GM18873 (cell line): ENCODE data around the gene MCL1.
"Not testable (repeated sequence)": the region's sequence is repeated elsewhere in the genome, so short reads cannot be mapped to it uniquely, and the experiment has no call there.

Experiments used
- ATAC-seq: cut with Tn5 transposase; IDR thresholded peaks from one replicate; pipeline ENCODE4 v1.9.1; 2021; ENCODE audit warnings: mild to moderate bottlenecking, moderate library complexity, moderate number of reproducible peaks; ENCODE audit not compliant: unreplicated experiment, low FRiP score

MCL1 gene

GRCh38 chr1:150579110-150579944 lies at the start of gene MCL1:
TSS of gene MCL1 (minus strand) at chr1:150579610. CDS start at chr1:150579530, 80 bp downstream.
- peak; percentile 87 for ATAC-seq

DNA sequence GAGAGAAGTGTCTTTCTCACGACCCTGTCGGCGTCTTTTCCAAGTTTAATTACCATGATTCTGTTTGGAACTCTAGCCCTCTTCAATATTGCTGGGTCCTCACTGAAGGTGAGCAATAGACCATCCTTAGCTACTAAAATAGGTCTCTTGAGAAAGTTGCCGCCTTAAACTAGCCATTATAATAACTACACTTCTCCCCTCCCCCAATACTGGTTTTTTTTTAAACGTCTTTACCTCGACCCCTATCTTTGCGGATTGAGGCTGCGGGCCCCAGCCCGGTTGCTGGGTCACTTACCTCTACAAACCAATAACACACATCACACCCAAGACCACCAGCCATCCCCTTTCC lies 49.3 kb upstream of the MCL1 start:
- no peak for ATAC-seq

GRCh38 chr1:150627826-150628410 lies 48.5 kb upstream of the MCL1 start:
- ATAC-seq = no peak

DNA sequence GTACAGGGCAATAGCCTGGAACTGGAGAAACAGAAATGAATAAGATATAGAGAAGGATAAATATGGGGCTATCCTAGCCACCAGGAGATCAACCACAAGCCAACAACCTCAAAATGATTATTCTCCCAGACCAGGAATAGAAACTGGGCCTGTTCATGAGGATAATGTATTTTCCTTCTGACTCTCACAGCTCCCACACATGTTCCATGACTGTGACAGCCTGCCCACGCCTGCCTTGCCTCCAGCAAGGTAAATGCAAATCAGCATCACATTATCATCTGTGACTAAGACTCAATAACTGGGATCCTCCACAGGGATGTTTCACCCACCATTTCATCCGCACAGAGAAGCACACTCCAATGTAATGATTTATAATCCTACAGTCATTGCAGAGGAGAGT lies 46.7 kb upstream of the MCL1 start:
- no peak for ATAC-seq

DNA sequence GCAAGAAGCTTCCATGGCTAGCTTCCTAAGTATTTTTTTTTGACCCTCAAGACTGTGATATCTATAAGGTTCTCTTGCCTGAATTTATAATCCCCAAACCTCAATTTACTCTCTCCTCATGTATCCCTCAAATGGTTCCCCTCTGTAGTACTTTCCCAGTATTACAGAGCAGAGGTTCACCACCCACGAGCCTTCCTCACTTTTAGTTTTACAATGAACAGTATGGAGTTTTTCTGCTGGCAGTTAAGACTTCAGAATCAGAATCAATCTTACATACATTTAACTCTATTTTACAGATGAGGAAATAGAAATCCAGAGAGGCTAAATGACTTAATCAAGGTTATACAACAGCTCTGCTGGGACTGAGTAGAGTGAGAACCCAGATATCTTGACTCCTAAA lies 45.1 kb upstream of the MCL1 start:
- not testable (repeated sequence) for ATAC-seq

DNA sequence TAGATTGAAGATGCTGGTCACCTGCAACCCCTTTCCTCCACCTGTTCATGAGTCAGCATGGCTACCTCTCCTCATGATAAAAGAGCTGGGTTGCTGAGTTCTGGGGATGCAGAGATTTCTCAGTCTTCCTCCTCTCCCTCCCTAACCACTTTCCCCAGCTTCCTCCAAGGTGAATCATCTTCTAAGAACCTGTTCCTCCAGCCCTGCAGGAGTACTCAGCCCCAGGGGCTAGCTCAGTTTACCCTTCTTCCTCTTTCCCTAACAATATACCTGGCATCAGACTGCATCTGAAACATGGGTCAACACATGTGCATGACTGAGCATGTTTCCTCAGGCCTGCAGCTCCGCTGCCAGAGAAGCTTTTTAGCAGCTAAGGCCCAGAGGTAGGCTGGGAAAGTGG lies 44.7 kb upstream of the MCL1 start:
- not testable (repeated sequence) for ATAC-seq

GRCh38 chr1:150622303-150622975 lies 43.0 kb upstream of the MCL1 start:
- ATAC-seq = no peak

- ATAC-seq = no peak
These were observed 42.3 kb upstream of the MCL1 start for GRCh38 chr1:150621497-150622302.

DNA sequence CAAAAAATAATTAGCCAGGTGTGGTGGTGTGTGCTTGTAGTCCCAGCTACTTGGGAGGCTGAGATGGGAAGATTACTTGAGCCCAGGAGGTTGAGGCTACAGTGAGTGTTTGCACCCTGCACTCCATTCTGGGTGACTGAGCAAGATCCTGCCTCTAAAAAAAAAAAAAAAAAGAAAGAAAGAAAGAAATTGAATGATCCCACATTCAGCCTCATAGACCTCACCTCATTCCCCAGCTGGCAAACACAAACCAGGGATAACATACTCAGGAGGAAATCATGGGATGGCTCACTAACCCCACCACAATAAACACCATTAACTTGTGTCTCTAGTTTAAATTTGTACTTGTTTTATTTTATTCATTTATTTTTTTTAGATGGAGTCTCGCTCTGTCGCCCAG lies 41.5 kb upstream of the MCL1 start:
- ATAC-seq = no peak

DNA sequence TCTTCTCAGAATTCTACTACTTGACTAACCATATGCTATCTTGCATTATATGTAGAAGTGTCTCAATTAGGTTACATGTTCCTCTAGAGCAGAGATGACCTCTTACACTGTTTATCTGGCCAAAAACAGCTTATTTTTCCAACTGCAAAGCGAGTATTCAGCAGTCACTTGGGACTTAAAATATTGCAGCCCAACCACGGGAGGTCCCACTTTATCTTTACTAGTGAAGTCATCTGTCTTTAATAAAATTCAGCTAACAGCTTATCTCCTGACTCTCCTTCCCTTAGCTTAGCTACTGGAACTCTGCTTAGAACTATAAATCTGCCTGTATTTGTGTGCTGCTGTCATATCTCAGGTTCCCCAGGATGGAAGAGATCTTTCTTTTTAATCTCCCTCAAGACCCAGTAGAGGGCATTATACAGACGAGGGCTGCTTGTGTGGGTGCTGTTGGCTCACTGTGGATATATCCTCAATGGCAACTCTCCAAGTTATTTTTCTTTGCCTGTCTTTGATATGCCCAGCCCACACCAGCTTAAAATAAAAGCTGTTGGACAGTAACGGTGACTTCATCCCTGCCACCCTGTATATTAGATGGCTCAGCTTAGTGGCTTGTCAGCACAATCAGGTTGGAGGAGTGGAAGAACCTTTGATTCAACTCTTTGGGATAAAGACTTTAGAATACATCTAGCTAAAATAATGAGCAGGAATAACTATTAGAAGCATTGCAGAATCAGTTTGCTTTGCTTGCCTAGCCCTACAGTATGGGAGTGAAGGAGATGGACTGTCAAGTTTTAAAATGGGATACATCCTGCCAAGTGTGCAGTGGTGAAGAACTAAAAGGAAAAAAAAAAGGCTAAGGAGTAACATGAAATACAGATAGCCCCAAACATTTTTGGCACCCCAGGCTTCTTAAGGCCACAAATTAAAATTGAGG lies 40.4 kb upstream of the MCL1 start:
- no peak for ATAC-seq

GRCh38 chr1:150615346-150616201 lies 36.2 kb upstream of the MCL1 start:
- ATAC-seq = no peak

DNA sequence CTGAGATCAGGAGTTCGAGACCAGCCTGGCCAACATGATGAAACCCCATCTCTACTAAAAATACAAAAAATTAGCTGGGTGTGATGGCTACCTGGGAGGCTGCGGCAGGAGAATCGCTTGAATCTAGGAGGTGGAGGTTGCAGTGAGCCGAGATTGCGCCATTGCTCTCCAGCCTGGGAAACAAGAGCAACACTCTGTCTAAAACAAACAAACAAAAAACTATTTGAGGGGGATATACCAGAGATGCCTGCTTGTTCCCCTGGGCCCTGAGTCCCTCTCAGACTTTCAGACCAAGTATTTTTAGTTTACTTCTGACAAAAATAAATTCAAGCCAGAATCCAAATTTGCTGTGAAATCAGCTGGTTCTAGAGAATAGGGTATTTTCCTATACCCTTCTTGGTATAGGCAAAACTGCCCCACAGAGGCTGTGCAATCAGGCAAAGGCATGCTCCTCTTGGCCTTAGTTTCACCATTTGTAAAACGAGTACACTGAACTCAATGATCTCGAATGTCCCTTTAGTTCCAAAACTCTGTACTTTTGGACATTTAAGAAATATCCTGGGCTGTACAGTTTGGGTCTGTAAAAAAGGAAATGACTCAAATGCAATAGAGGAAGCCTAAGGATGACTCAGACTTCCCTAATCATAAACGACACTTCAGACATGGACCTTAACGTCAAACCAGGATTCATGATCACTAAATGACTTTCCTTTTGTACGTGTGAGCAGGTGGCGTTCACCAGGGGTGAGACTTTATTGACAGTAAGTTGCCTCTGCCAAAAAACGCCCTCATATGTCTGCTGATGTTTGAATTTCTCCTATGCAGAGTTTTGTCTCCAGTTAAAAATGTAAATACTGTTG lies 33.9 kb upstream of the MCL1 start:
- no peak for ATAC-seq

GRCh38 chr1:150612014-150612345 lies 32.6 kb upstream of the MCL1 start:
- ATAC-seq = no peak

DNA sequence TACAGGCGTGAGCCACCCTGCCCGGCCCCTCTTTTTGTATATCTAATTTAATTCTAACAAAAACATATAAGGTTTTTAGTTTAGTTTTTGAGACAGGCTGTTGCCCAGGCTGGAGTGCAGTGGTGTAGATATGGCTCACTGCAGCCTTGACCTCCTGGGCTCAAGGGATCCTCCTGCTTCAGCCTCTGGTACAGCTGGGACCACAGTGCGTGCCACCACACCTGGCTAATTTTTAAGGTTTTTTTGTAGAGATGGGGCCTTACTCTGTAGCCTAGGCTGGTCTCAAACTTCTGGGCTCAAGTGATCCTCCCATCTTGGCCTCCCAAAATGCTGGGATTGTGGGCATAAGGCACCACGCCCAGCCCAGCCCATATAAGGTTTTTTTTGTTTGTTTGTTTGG lies 31.2 kb upstream of the MCL1 start:
- no peak for ATAC-seq

DNA sequence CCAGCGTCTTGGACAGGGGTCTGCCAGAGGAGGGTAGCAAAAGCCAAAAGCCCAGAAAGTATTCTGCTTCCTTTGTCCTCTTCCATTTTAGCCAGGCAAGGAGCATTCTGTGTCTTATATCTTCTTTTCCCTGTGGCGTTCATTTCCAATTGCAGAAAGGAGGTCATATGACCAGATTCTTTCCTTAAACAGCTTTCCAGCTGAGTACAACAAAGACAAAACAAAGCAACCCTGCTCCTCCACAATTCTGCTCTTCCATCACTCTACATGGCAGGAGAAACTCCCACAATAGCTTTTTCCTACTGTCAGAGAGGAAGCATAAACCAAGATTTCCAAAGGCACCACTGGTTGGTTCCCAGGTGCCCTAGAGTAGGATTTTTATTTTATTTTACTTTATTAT lies 30.3 kb upstream of the MCL1 start:
- ATAC-seq = no peak

- no peak for ATAC-seq
These were observed 27.2 kb upstream of the MCL1 start for GRCh38 chr1:150606463-150607142.

DNA sequence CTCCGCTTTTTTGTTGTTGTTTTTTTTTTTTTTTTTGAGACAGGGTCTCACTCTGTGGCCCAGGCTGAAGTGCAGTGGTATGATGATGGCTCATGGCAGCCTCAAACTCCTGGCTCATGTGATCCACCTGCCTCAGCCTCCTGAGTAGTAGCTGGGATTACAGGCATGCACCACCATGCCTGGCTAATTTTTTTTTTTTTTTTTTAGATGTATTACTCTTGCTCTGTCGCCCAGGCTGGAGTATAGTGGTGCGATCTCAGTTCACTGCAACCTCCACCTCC lies 26.0 kb upstream of the MCL1 start:
- not testable (repeated sequence) for ATAC-seq

DNA sequence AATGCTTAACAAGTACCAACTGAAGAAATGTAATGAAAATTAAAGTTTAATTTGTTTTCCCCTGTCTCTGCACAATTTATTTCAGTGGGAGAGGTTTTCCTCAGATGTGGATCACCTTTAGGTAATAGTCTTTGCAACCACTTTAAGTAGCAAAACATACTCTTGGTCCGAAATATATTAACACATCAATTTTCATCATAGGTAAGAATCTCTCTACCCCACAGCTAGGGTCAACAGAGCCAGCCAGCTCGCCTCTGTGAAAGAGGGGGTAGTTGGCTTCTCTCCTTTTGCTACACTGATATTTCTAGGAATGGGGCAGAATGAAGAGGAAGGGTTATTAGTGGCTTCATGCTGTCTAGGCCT lies 24.8 kb upstream of the MCL1 start:
- no peak for ATAC-seq
